KMS-11 (cell line): ENCODE results near the gene IFNL3.

Source experiments
- H2AFZ ChIP-seq: fragments of 200-600 bp; sonication (generic); 2 replicates; pipeline ENCODE4 v1.6.1; 2016; ENCODE audit warnings: antibody characterized with exemption, mixed run types, low read depth
- H3K27ac ChIP-seq: fragments of 200-600 bp; sonication (generic); 2 replicates; pipeline ENCODE4 v1.6.1; 2016; ENCODE audit warnings: mild to moderate bottlenecking, mixed run types
- H3K27me3 ChIP-seq: fragments of 200-600 bp; sonication (generic); 2 replicates; pipeline ENCODE4 v1.6.1; 2017; ENCODE audit warnings: mild to moderate bottlenecking, low read depth, mixed run types, moderate library complexity; ENCODE audit not compliant: insufficient read depth
- H3K36me3 ChIP-seq: fragments of 200-600 bp; sonication (generic); 2 replicates; pipeline ENCODE4 v1.6.1; 2017; ENCODE audit warnings: mild to moderate bottlenecking, mixed run types; ENCODE audit not compliant: insufficient read depth
- H3K4me1 ChIP-seq: fragments of 200-600 bp; sonication (generic); 2 replicates; pipeline ENCODE4 v1.6.1; 2016; ENCODE audit warnings: mild to moderate bottlenecking, low read depth, mixed run types; ENCODE audit not compliant: poor library complexity, severe bottlenecking
- H3K4me2 ChIP-seq: fragments of 200-600 bp; sonication (generic); 2 replicates; pipeline ENCODE4 v1.7.0; 2016; ENCODE audit warnings: mild to moderate bottlenecking, mixed run types
- H3K4me3 ChIP-seq: fragments of 200-600 bp; sonication (generic); IDR thresholded peaks from 2 replicates; pipeline ENCODE4 v1.6.1; 2017; ENCODE audit warnings: low read depth, low read length, mixed read lengths; ENCODE audit not compliant: insufficient read depth
- H3K79me2 ChIP-seq: fragments of 200-600 bp; sonication (generic); 2 replicates; pipeline ENCODE4 v1.6.1; 2016; ENCODE audit warnings: low read depth, mixed run types; ENCODE audit not compliant: insufficient read depth
- H3K9ac ChIP-seq: fragments of 200-600 bp; sonication (generic); 2 replicates; pipeline ENCODE4 v1.6.1; 2016; ENCODE audit warnings: mild to moderate bottlenecking, mixed run types
- H4K20me1 ChIP-seq: fragments of 200-600 bp; sonication (generic); 2 replicates; pipeline ENCODE4 v1.6.1; 2016; ENCODE audit warnings: mild to moderate bottlenecking, mixed run types; ENCODE audit not compliant: insufficient read depth
- TF ChIP-seq, protein P1 (sequence below): fragments of 200-600 bp; sonication (generic); conservative IDR thresholded peaks from 2 replicates; pipeline ENCODE4 v1.6.1; 2017; ENCODE audit warnings: low read depth, mild to moderate bottlenecking, antibody characterized with exemption, low read length, moderate library complexity, mixed read lengths

Gene IFNL3

DNA sequence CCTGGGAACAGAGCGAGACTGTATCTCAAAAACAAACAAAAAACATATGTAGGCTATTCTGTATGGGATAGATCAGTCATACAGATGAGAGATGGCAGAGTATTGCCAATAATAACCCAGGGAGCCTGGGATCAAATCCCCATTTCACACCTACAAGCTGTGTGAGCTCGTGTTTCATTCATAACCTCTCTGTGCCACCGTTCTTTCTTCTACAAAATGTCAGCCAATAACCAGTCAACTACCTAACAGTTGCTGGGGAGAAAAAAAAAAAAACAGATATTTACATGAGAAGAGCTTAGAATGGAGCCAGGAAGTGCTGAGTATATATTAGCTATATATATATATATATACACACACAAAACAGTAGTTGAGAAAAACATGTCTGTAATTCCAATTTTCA lies 16.9 kb upstream of the IFNL3 start:
- Histone ChIP-seq H3K27me3 (no peaks in the 10 kb centered on the region), H3K4me1 (no peaks in the 10 kb centered on the region), H3K36me3 (no peaks in the 10 kb centered on the region), H2AFZ (no peak overlapping the region), H3K27ac (no peak overlapping the region), H3K9ac (no peak overlapping the region), H4K20me1 (no peaks in the 10 kb centered on the region), H3K79me2 (no peaks in the 10 kb centered on the region), H3K4me3 (no peak overlapping the region), H3K4me2 (no peak overlapping the region)
- TF ChIP-seq, protein P1, sequence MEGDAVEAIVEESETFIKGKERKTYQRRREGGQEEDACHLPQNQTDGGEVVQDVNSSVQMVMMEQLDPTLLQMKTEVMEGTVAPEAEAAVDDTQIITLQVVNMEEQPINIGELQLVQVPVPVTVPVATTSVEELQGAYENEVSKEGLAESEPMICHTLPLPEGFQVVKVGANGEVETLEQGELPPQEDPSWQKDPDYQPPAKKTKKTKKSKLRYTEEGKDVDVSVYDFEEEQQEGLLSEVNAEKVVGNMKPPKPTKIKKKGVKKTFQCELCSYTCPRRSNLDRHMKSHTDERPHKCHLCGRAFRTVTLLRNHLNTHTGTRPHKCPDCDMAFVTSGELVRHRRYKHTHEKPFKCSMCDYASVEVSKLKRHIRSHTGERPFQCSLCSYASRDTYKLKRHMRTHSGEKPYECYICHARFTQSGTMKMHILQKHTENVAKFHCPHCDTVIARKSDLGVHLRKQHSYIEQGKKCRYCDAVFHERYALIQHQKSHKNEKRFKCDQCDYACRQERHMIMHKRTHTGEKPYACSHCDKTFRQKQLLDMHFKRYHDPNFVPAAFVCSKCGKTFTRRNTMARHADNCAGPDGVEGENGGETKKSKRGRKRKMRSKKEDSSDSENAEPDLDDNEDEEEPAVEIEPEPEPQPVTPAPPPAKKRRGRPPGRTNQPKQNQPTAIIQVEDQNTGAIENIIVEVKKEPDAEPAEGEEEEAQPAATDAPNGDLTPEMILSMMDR = no peak

DNA sequence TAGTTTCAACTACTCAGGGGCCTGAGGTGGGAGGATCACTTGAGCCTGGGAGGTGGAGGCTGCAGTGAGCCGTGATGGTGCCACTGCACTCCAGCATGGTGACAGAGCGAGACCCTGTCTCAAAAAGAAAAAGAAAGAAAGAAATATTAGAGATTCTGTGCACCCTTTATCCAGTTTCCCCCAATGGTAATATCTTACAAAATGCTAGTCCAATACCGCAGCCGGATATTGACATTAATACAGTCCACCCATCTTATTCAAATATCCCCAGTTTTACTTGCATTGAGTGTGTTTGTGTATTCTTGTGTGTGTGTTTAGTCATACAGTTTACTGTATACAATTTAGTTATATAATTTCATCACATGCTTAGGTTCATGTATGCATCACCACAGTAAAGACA lies 12.4 kb upstream of the IFNL3 start:
- H3K4me2 ChIP-seq = no peak overlapping the region
- no peak overlapping the region for H3K9ac ChIP-seq

DNA sequence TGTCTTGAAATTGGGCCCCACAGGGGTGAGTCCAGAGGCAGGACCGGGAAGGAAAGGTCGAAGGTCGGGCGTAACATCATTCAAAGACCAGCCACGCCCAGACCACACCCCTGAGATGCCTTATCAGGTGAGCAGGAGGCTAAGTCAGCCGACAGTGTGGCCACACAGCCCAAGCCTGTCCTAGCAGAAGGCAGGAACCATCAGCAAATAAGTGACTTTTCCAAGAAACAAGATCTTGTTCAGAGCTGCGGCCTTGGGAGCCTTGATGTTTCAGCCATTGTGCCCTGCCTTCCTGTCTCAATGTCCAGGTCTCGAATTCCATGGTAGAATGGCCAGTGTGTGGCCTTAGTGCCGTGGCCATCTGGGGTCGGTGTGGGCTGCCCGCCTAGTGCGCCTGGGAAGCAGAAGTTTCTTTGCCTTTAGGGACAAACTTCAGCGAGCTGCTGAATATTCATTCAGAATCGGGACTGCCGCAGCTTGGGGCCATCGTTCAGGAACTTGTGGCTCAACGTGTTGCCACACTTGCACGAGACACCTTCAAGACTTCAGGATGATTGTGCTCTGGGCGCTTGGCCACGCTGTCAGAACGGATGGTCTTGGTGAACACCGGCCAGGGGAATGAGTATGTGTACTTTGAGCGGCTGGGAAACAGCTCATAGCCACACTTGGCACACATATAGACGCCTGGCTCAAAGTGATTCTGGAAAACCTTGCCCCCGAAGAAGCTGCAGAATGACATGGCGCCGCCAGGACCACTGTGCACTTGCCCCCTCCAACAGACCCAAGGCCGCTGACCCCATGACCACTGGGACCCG lies 9.9 kb upstream of the IFNL3 start:
- Histone ChIP-seq H3K79me2 (no peaks in the 10 kb centered on the region), H3K27me3 (no peaks in the 10 kb centered on the region), H2AFZ (no peak overlapping the region), H3K27ac (no peak overlapping the region), H3K9ac (no peak overlapping the region), H3K4me1 (no peaks in the 10 kb centered on the region), H4K20me1 (no peaks in the 10 kb centered on the region), H3K36me3 (no peaks in the 10 kb centered on the region), H3K4me2 (no peak overlapping the region), H3K4me3 (no peak overlapping the region)
- TF ChIP-seq, protein P1 = no peak

More for the DNA sequence above, 12.4 kb upstream of the IFNL3 start:
- Histone ChIP-seq H3K36me3 (no peaks in the 10 kb centered on the region), H3K79me2 (no peaks in the 10 kb centered on the region), H4K20me1 (no peaks in the 10 kb centered on the region), H2AFZ (no peak overlapping the region), H3K4me3 (no peak overlapping the region), H3K4me1 (no peaks in the 10 kb centered on the region), H3K27me3 (no peaks in the 10 kb centered on the region), H3K27ac (no peak overlapping the region)
- TF ChIP-seq, protein P1 = no peak

DNA sequence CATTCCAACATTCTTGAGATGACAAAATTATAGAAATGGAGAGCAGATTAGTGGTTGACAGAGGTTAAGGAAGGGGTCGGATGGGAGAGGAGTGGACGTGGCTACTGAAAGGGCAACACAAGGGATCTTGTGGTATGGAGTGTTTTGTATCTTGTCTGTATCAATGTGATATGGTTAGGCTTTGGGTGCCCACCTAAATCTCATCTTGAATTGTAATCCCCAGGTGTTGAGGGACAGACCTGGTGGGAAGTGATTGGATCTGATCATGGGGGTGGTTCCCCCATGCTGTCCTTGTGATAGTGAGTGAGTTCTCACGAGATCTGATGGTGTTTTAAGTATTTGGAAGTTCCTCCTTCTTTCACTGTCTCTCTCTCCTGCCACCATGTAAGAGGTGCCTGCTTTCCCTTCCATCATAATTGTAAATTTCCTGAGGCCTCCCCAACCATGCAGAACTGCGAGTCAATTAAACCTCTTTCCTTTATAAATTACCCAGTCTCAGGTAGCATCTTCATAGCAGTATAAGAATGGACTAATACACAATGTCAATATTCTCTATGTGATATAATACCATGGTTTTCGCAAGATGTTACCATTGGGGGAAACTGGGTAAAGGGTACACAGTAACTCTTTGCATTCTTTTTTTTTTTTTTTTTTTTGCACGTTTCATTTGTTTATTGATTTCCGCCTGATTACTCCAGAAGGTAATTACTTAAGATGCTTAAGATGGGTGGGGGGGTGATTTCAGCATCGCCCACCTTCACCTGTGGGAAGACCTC lies 8.8 kb upstream of the IFNL3 start:
- Histone ChIP-seq H3K4me2 (no peak overlapping the region), H3K9ac (no peak overlapping the region), H3K4me1 (no peaks in the 10 kb centered on the region), H3K27me3 (no peaks in the 10 kb centered on the region; the same call in 1 of the 2 replicates), H2AFZ (no peak overlapping the region), H3K36me3 (no peaks in the 10 kb centered on the region), H4K20me1 (no peaks in the 10 kb centered on the region), H3K4me3 (no peak overlapping the region), H3K27ac (no peak overlapping the region), H3K79me2 (no peaks in the 10 kb centered on the region)
- TF ChIP-seq, protein P1 = no peak
